Myocyte (in vitro differentiated cells): ENCODE data around the gene EMP1. TPM values are rescaled to one million over a fixed set of nuclear protein-coding genes. Genes with fewer than 3 reads are reported as not detected.
A peak's percentile ranks its signal among the peaks of the same experiment; 100 is the strongest.
"Not testable (repeated sequence)": the region's sequence is repeated elsewhere in the genome, so short reads cannot be mapped to it uniquely, and the experiment has no call there.

ENCODE experiments used
- DNase-seq: peaks from one replicate; pipeline ENCODE4 v3.0.0-alpha.2; 2012; ENCODE audit warnings: low read depth
- total RNA-seq: library from RNA; depleted of rRNA; stranded (reverse); fragments of >200 nt; gene quantifications from 2 replicates; pipeline ENCODE4 v1.2.3, GENCODE V29; 2014

The EMP1 gene
- total RNA-seq, 1 donor from 2014 or later: 141 TPM

GRCh38 chr12:13255792-13256691, 59.5 kb downstream of the EMP1 start:
- DNase-seq: peak; percentile 97

GRCh38 chr12:13256692-13257045, 60.1 kb downstream of the EMP1 start:
- DNase-seq: no peak

- DNase-seq: no peak
These were observed 60.9 kb downstream of the EMP1 start for GRCh38 chr12:13257356-13257875.

- DNase-seq: peak; percentile 40
These were observed 61.7 kb downstream of the EMP1 start for GRCh38 chr12:13258197-13258596.

GRCh38 chr12:13258717-13259119, 62.2 kb downstream of the EMP1 start:
- DNase-seq: no peak

GRCh38 chr12:13259625-13260024, 63.1 kb downstream of the EMP1 start:
- DNase-seq: not testable (repeated sequence)

- not testable (repeated sequence) for DNase-seq
These were observed 71.3 kb downstream of the EMP1 start for GRCh38 chr12:13267826-13268225.

- DNase-seq: peak; percentile 29
These were observed 72.1 kb downstream of the EMP1 start for GRCh38 chr12:13268581-13268980.

Other genes with a start within 250 kb of the EMP1 start
- gene GPRC5D, start 244.6 kb upstream of the EMP1 start, total RNA-seq: not detected in 2 replicates
- 3.5 and 5.9 TPM in 2 replicates for gene HEBP1, start 196.5 kb upstream of the EMP1 start, total RNA-seq
- 4.1 and 6.1 TPM in 2 replicates for gene FAM234B, start 152.3 kb upstream of the EMP1 start, total RNA-seq
- gene GSG1, start 93.1 kb upstream of the EMP1 start, total RNA-seq: 2.3 TPM in 2 replicates